PC-3 (cell line): ENCODE results near the gene HYDIN.
"Not testable (repeated sequence)": the region's sequence is repeated elsewhere in the genome, so short reads cannot be mapped to it uniquely, and the experiment has no call there.

Experiments
- EZH2 ChIP-seq: fragments of 300-600 bp; sonication (generic); IDR thresholded peaks from one replicate; pipeline ENCODE4 v1.6.1; 2017; ENCODE audit warnings: antibody characterized with exemption, mild to moderate bottlenecking, low read length; ENCODE audit not compliant: unreplicated experiment
- TF ChIP-seq, protein P1 (sequence below): fragments of 300-600 bp; sonication (generic); conservative IDR thresholded peaks from 2 replicates; pipeline ENCODE4 v1.5.1; 2017; ENCODE audit warnings: antibody characterized with exemption, low read depth, mild to moderate bottlenecking, low read length

DNA sequence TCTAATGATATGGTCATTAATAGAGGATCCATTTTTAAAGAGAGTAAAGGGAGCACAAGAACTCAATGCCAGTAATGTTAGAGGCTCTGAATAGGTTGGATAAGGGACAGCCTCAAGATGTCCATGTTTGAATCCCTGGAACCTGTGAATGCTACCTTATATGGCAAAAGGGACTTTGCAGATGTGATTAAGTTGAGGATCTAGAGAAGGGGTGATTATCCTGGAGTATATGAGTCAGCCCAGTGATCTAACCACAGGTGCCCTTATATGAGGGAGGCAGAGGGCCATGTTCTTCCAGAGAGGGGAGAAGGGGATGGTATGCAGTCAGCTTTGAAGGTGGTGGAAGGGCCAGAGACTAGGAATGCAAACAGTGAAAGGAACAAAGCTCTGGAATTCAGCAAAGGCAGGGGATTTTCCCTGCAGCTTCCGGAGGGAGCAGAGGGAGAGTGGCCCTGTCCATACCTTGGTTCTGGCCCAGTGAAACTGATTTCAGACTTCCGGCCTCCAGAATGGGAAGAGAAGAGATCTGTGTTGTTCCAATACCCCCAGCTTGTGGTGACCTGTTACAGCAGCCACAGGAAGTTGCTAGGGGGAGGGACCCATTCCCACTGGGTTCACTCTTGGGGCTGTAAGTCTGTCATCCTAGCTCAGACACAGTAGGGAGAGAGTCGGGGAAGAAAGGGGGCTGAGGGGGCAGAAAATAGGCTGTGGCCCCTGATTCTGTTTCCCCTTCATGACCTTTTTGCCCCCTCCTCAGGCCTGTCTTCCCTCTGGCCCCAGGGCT, 220.9 kb downstream of the HYDIN start:
- not testable (repeated sequence) for TF ChIP-seq EZH2
- TF ChIP-seq, protein P1, sequence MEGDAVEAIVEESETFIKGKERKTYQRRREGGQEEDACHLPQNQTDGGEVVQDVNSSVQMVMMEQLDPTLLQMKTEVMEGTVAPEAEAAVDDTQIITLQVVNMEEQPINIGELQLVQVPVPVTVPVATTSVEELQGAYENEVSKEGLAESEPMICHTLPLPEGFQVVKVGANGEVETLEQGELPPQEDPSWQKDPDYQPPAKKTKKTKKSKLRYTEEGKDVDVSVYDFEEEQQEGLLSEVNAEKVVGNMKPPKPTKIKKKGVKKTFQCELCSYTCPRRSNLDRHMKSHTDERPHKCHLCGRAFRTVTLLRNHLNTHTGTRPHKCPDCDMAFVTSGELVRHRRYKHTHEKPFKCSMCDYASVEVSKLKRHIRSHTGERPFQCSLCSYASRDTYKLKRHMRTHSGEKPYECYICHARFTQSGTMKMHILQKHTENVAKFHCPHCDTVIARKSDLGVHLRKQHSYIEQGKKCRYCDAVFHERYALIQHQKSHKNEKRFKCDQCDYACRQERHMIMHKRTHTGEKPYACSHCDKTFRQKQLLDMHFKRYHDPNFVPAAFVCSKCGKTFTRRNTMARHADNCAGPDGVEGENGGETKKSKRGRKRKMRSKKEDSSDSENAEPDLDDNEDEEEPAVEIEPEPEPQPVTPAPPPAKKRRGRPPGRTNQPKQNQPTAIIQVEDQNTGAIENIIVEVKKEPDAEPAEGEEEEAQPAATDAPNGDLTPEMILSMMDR, result not testable (repeated sequence)
